H9 (cell line): ENCODE measurements around the gene AGAP3. TPM values are rescaled to one million over a fixed set of nuclear protein-coding genes. Genes with fewer than 3 reads are reported as not detected.

ENCODE experiments used
- DNase-seq: peaks from one replicate; pipeline ENCODE4 v3.0.0-alpha.2; 2017
- H2AFZ ChIP-seq: one replicate; pipeline ENCODE4 v1.6.1; 2013; ENCODE audit warnings: mild to moderate bottlenecking, low read length, control low read depth, moderate library complexity
- H2AK5ac ChIP-seq: 2 replicates; pipeline ENCODE4 v1.6.1; 2013; ENCODE audit warnings: low read length, control low read depth, mixed read lengths; ENCODE audit not compliant: insufficient read length
- H2BK120ac ChIP-seq: one replicate; pipeline ENCODE4 v1.6.1; 2013; ENCODE audit warnings: low read depth, mild to moderate bottlenecking, low read length, control low read depth, inconsistent platforms; ENCODE audit not compliant: poor library complexity, severe bottlenecking
- H2BK12ac ChIP-seq: 2 replicates; pipeline ENCODE4 v1.6.1; 2013; ENCODE audit warnings: low read length, control low read depth, mixed read lengths, low read depth; ENCODE audit not compliant: insufficient read length
- H2BK15ac ChIP-seq: 2 replicates; pipeline ENCODE4 v1.6.1; 2013; ENCODE audit warnings: low read depth, low read length, control low read depth
- H2BK20ac ChIP-seq: one replicate; pipeline ENCODE4 v1.6.1; 2013; ENCODE audit warnings: low read depth, mild to moderate bottlenecking, low read length, control low read depth, inconsistent platforms; ENCODE audit not compliant: poor library complexity, severe bottlenecking
- H2BK5ac ChIP-seq: 2 replicates; pipeline ENCODE4 v1.6.1; 2013; ENCODE audit warnings: low read length, control low read depth, mixed read lengths; ENCODE audit not compliant: insufficient read length
- H3K14ac ChIP-seq: 2 replicates; pipeline ENCODE4 v1.6.1; 2013; ENCODE audit warnings: low read length, control low read depth; ENCODE audit not compliant: insufficient read depth
- H3K18ac ChIP-seq: 2 replicates; pipeline ENCODE4 v1.6.1; 2013; ENCODE audit warnings: low read depth, mild to moderate bottlenecking, mixed read lengths, low read length, control low read depth; ENCODE audit not compliant: insufficient read length
- H3K23ac ChIP-seq: 2 replicates; pipeline ENCODE4 v1.6.1; 2013; ENCODE audit warnings: low read length, control low read depth, mixed read lengths, low read depth; ENCODE audit not compliant: insufficient read length
- H3K23me2 ChIP-seq: 2 replicates; pipeline ENCODE4 v1.6.1; 2013; ENCODE audit warnings: low read depth, mild to moderate bottlenecking, mixed read lengths, low read length, control low read depth; ENCODE audit not compliant: insufficient read length, poor library complexity, severe bottlenecking
- H3K27ac ChIP-seq: 2 replicates; pipeline ENCODE4 v1.5.1; 2013; ENCODE audit warnings: low read length, control low read depth, mixed read lengths, low read depth; ENCODE audit not compliant: insufficient read length
- H3K27me3 ChIP-seq: 2 replicates; pipeline ENCODE4 v1.6.1; 2013; ENCODE audit warnings: low read length, control low read depth, inconsistent platforms; ENCODE audit not compliant: insufficient read depth
- H3K4ac ChIP-seq: 2 replicates; pipeline ENCODE4 v1.6.1; 2013; ENCODE audit warnings: low read depth, mild to moderate bottlenecking, control low read depth, inconsistent platforms, low read length, moderate library complexity
- H3K4me1 ChIP-seq: 2 replicates; pipeline ENCODE4 v1.6.1; 2013; ENCODE audit warnings: low read length, control low read depth, inconsistent platforms; ENCODE audit not compliant: insufficient read depth
- H3K4me2 ChIP-seq: 2 replicates; pipeline ENCODE4 v1.6.1; 2013; ENCODE audit warnings: low read length, control low read depth, mixed read lengths; ENCODE audit not compliant: insufficient read length, insufficient read depth
- H3K56ac ChIP-seq: 2 replicates; pipeline ENCODE4 v1.6.1; 2013; ENCODE audit warnings: low read depth, mild to moderate bottlenecking, mixed read lengths, low read length, control low read depth; ENCODE audit not compliant: insufficient read length
- H3K79me1 ChIP-seq: 2 replicates; pipeline ENCODE4 v1.6.1; 2013; ENCODE audit warnings: low read depth, mild to moderate bottlenecking, moderate library complexity, low read length, control low read depth, inconsistent platforms; ENCODE audit not compliant: insufficient read depth, poor library complexity, severe bottlenecking
- H3K79me2 ChIP-seq: 2 replicates; pipeline ENCODE4 v1.6.1; 2013; ENCODE audit warnings: low read length, control low read depth, inconsistent platforms; ENCODE audit not compliant: insufficient read depth
- H3K9ac ChIP-seq: 2 replicates; pipeline ENCODE4 v1.6.1; 2013; ENCODE audit warnings: low read length, control low read depth, mixed read lengths; ENCODE audit not compliant: insufficient read length; ENCODE audit errors: extremely low read depth
- H3K9me3 ChIP-seq: one replicate; pipeline ENCODE4 v1.6.1; 2013; ENCODE audit warnings: low read depth, low read length, inconsistent platforms; ENCODE audit not compliant: control insufficient read depth
- H3T11ph ChIP-seq: one replicate; pipeline ENCODE4 v1.6.1; 2013; ENCODE audit warnings: mild to moderate bottlenecking, low read length, control low read depth, inconsistent platforms
- H4K20me1 ChIP-seq: one replicate; pipeline ENCODE4 v1.6.1; 2013; ENCODE audit not compliant: control insufficient read depth, insufficient read length, insufficient read depth
- H4K5ac ChIP-seq: 2 replicates; pipeline ENCODE4 v1.6.1; 2013; ENCODE audit warnings: low read depth, mild to moderate bottlenecking, mixed read lengths, low read length, control low read depth; ENCODE audit not compliant: insufficient read length
- H4K8ac ChIP-seq: replicated peaks from 2 replicates; pipeline ENCODE4 v1.6.1; 2013; ENCODE audit warnings: low read length, control low read depth, mixed read lengths, low read depth; ENCODE audit not compliant: insufficient read length
- H4K91ac ChIP-seq: 2 replicates; pipeline ENCODE4 v1.6.1; 2013; ENCODE audit warnings: low read depth, mild to moderate bottlenecking, moderate library complexity, mixed read lengths, low read length, control low read depth; ENCODE audit not compliant: insufficient read length
- H3K27ac Mint-ChIP-seq, 3 experiments: 2 replicates in 2 of 3; 3 replicates in 1 of 3; pipeline ENCODE4 v1.8.0; 2020 to 2021; ENCODE audit warnings: mixed read lengths in 3 of 3, mild to moderate bottlenecking in 1 of 3, moderate library complexity in 1 of 3
- H3K27me3 Mint-ChIP-seq: 2 replicates; pipeline ENCODE4 v1.8.0; 2021; ENCODE audit warnings: low read depth, mild to moderate bottlenecking, moderate library complexity, mixed read lengths
- H3K36me3 Mint-ChIP-seq, 3 experiments: 2 replicates in 2 of 3; 3 replicates in 1 of 3; pipeline ENCODE4 v1.8.0; 2020 to 2021; ENCODE audit warnings: low read depth in 3 of 3, mixed read lengths in 3 of 3; ENCODE audit not compliant: insufficient read depth in 1 of 3
- H3K4me1 Mint-ChIP-seq, 2 experiments: 2 replicates each; pipeline ENCODE4 v1.8.0; 2020; ENCODE audit warnings: mixed read lengths in 2 of 2
- H3K4me3 Mint-ChIP-seq, 2 experiments: 2 replicates in 1 of 2; 3 replicates in 1 of 2; pipeline ENCODE4 v1.8.0; 2020 to 2021; ENCODE audit warnings: mild to moderate bottlenecking in 2 of 2, mixed read lengths in 2 of 2, moderate library complexity in 1 of 2
- H3K9me3 Mint-ChIP-seq, 2 experiments: 2 replicates in 1 of 2; 3 replicates in 1 of 2; pipeline ENCODE4 v1.8.0; 2020; ENCODE audit warnings: mild to moderate bottlenecking in 2 of 2, mixed read lengths in 2 of 2, moderate library complexity in 1 of 2
- WGBS: extraction: QIAGEN DNeasy Blood & Tissue Kit; methylation state at CpG from one replicate; pipeline ENCODE4 v1.1.7; 2013; ENCODE audit warnings: missing lambda C conversion rate, low lambda C conversion rate, mixed read lengths; ENCODE audit not compliant: insufficient read length; ENCODE audit errors: extremely low coverage; 5-methylcytosine and 5-hydroxymethylcytosine counted together
- total RNA-seq: library from RNA; stranded (reverse); gene quantifications from 2 replicates; pipeline ENCODE4 v1.2.1, GENCODE V29; 2021
- TF ChIP-seq, protein P1 (sequence below): fragments of 200-600 bp; sonication (generic); conservative IDR thresholded peaks from 3 replicates; pipeline ENCODE4 v1.8.0; 2021; ENCODE audit warnings: antibody characterized with exemption, mild to moderate bottlenecking

The AGAP3 gene
- total RNA-seq, 1 experiment from 2014 or later: 97.7 TPM

GRCh38 chr7:151119055-151119415 is 32.8 kb downstream of the AGAP3 start:
- no peak for DNase-seq
- no peaks in the 10 kb centered on the region; the same call in 1 of the 2 replicates for H3K79me2 ChIP-seq
- no peaks in the 10 kb centered on the region for H3K23me2 ChIP-seq
- no peak overlapping the region for H2BK5ac ChIP-seq
- H2AK5ac ChIP-seq: no peak overlapping the region
- no peak overlapping the region for H3K23ac ChIP-seq
- no peak overlapping the region for H3K14ac ChIP-seq
- Mint-ChIP-seq H3K9me3 (no peaks in the 10 kb centered on the region), H3K27me3 (peaks cover 8% of the 10 kb centered on the region), H3K36me3 (peaks cover 25 to 50% (median 41%) of the 10 kb centered on the region in 3 experiments), H3K4me1 (peaks cover 11 to 13% of the 10 kb centered on the region in 2 experiments), H3K4me3 (no peak overlapping the region; a peak in 1 of 5 replicates), H3K27ac (no peak overlapping the region)
- peaks cover 4% of the 10 kb centered on the region for H4K20me1 ChIP-seq
- H2BK20ac ChIP-seq: no peak overlapping the region
- H3K4me1 ChIP-seq: peaks cover 1% of the 10 kb centered on the region; the same call in 1 of the 2 replicates
- H4K91ac ChIP-seq: no peak overlapping the region
- no peak overlapping the region for H4K8ac ChIP-seq
- H3T11ph ChIP-seq: no peak overlapping the region
- TF ChIP-seq, protein P1, sequence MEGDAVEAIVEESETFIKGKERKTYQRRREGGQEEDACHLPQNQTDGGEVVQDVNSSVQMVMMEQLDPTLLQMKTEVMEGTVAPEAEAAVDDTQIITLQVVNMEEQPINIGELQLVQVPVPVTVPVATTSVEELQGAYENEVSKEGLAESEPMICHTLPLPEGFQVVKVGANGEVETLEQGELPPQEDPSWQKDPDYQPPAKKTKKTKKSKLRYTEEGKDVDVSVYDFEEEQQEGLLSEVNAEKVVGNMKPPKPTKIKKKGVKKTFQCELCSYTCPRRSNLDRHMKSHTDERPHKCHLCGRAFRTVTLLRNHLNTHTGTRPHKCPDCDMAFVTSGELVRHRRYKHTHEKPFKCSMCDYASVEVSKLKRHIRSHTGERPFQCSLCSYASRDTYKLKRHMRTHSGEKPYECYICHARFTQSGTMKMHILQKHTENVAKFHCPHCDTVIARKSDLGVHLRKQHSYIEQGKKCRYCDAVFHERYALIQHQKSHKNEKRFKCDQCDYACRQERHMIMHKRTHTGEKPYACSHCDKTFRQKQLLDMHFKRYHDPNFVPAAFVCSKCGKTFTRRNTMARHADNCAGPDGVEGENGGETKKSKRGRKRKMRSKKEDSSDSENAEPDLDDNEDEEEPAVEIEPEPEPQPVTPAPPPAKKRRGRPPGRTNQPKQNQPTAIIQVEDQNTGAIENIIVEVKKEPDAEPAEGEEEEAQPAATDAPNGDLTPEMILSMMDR: no peak
- H3K27me3 ChIP-seq: no peaks in the 10 kb centered on the region
- no peak overlapping the region for H3K4ac ChIP-seq
- H3K9me3 ChIP-seq: no peaks in the 10 kb centered on the region
- WGBS: no CpG with 5 or more reads among the region's 13 CpGs
- H2BK120ac ChIP-seq: no peak overlapping the region
- no peak overlapping the region for H2BK15ac ChIP-seq
- no peak overlapping the region for H2BK12ac ChIP-seq
- H2AFZ ChIP-seq: no peak overlapping the region
- peaks cover 3% of the 10 kb centered on the region for H3K79me1 ChIP-seq
- H4K5ac ChIP-seq: no peak overlapping the region
- no peak overlapping the region for H3K56ac ChIP-seq
- no peak overlapping the region for H3K9ac ChIP-seq
- no peak overlapping the region for H3K4me2 ChIP-seq
- no peak overlapping the region for H3K27ac ChIP-seq
- no peak overlapping the region for H3K18ac ChIP-seq
